K562 (cell line): ENCODE data around the gene SEZ6. TPM values are rescaled to one million over a fixed set of nuclear protein-coding genes. Genes with fewer than 3 reads are reported as not detected.

ENCODE experiments used
- ATAC-seq: fragments of 200-7000 bp; cut with Tn5 transposase; 3 replicates; pipeline ENCODE4 v1.9.1; 2020; ENCODE audit warnings: moderate library complexity
- BruUV-seq: library from RNA; stranded (reverse); fragments of 400-500 nt; replicated peaks from 2 replicates; lab custom pipeline; 2021; lab: Mats Ljungman, UMichigan
- CTCF ChIA-PET: fragments of 300-600 bp; formaldehyde crosslinking; extraction: SDS; loops from one replicate; lab custom pipeline; 2021; ENCODE audit warnings: low intra/inter-chr PET ratio; lab: Yijun Ruan, JAX
- POLR2A ChIA-PET: fragments of 300-600, 350-650 bp; sonication (Branson Sonifier 250); formaldehyde crosslinking; extraction: SDS; loops from one replicate; lab custom pipeline; 2021; ENCODE audit warnings: antibody characterized with exemption, inconsistent platforms; lab: Yijun Ruan, JAX
- DNase-seq, 4 experiments: peaks; one replicate each; pipeline versions ENCODE4 v3.0.0 to v3.0.0-alpha.2; 2011 to 2018; ENCODE audit warnings: low spot score in 3 of 4, mixed read lengths in 3 of 4; ENCODE audit errors: extremely low read depth in 1 of 4
- FAIRE-seq: peaks from 2 replicates; lab custom pipeline; 2011; peaks lifted over from hg19 to GRCh38; lab: Jason Lieb, UNC
- H2AFZ ChIP-seq: 2 replicates; pipeline ENCODE4 v1.6.0; 2011; ENCODE audit warnings: low read depth, low read length, control low read depth, inconsistent platforms
- H3K27ac ChIP-seq: fragments of 200-600 bp; 3 replicates; pipeline ENCODE4 v1.8.0; 2011; ENCODE audit warnings: low read depth, mild to moderate bottlenecking, control low read depth, inconsistent platforms, low read length, moderate library complexity, mixed read lengths; ENCODE audit errors: extremely low read depth
- H3K27me3 ChIP-seq, 2 experiments: fragments of 300-600 bp in 1 of 2; 2 replicates in 1 of 2; 3 replicates in 1 of 2; pipeline versions ENCODE4 v1.6.0 to v1.8.0; 2011; ENCODE audit warnings: inconsistent platforms in 2 of 2, low read length in 2 of 2, mild to moderate bottlenecking in 1 of 2, mixed read lengths in 1 of 2, moderate library complexity in 1 of 2; ENCODE audit not compliant: control insufficient read depth in 2 of 2, insufficient read depth in 2 of 2
- H3K36me3 ChIP-seq: fragments of 300-600 bp; 3 replicates; pipeline ENCODE4 v1.8.0; 2011; ENCODE audit warnings: mild to moderate bottlenecking, low read length, inconsistent platforms; ENCODE audit not compliant: control insufficient read depth, insufficient read depth
- H3K4me1 ChIP-seq, 2 experiments: fragments of 200-600 bp in 1 of 2; replicated peaks in 1 of 2; 2 replicates in 1 of 2; 3 replicates in 1 of 2; pipeline versions ENCODE4 v1.5.1 to v1.8.0; 2011; ENCODE audit warnings: inconsistent platforms in 2 of 2, low read length in 2 of 2, mild to moderate bottlenecking in 1 of 2, mixed read lengths in 1 of 2, moderate library complexity in 1 of 2; ENCODE audit not compliant: control insufficient read depth in 2 of 2, insufficient read depth in 2 of 2
- H3K4me2 ChIP-seq: 2 replicates; pipeline ENCODE4 v1.6.1; 2011; ENCODE audit warnings: low read length, control low read depth, inconsistent platforms, mixed read lengths; ENCODE audit not compliant: insufficient read depth
- H3K4me3 ChIP-seq: fragments of 200-600 bp; sonication (generic), shearing (Covaris generic); 2 replicates; pipeline ENCODE4 v1.5.1; 2016; ENCODE audit warnings: control low read depth, inconsistent platforms
- H3K79me2 ChIP-seq: fragments of 200-600 bp; 3 replicates; pipeline ENCODE4 v1.8.0; 2011; ENCODE audit warnings: low read length, inconsistent platforms; ENCODE audit not compliant: control insufficient read depth, insufficient read depth
- H3K9ac ChIP-seq, 2 experiments: 2 replicates each; pipeline versions ENCODE4 v1.6.0 to v1.6.1; 2011; ENCODE audit warnings: low read depth in 2 of 2, low read length in 2 of 2, control low read depth in 1 of 2, inconsistent platforms in 1 of 2, mild to moderate bottlenecking in 1 of 2, mixed read lengths in 1 of 2; ENCODE audit not compliant: insufficient read depth in 1 of 2
- H3K9me1 ChIP-seq: one replicate; pipeline ENCODE4 v1.6.0; 2011; ENCODE audit warnings: inconsistent platforms, mild to moderate bottlenecking, low read length, moderate library complexity; ENCODE audit not compliant: control insufficient read depth, insufficient read depth
- H3K9me3 ChIP-seq: replicated peaks from 2 replicates; pipeline ENCODE4 v1.5.1; 2011; ENCODE audit warnings: low read depth, low read length, inconsistent platforms; ENCODE audit not compliant: control insufficient read depth, insufficient read depth
- H4K20me1 ChIP-seq: replicated peaks from 2 replicates; pipeline ENCODE4 v1.6.1; 2011; ENCODE audit warnings: low read length, inconsistent platforms, mixed read lengths; ENCODE audit not compliant: control insufficient read depth, insufficient read depth
- ELF1 ChIP-seq: fragments of 200-800 bp; sonication (Bioruptor generic); IDR thresholded peaks from 2 replicates; pipeline ENCODE4 v1.6.1; 2016; ENCODE audit warnings: missing genetic modification characterization, missing compliant biosample characterization
- EP300 ChIP-seq: IDR thresholded peaks from 2 replicates; pipeline ENCODE4 v1.6.1; 2012; ENCODE audit warnings: low read length, improper control_type of control experiment
- GABPB2 ChIP-seq: fragments of 250-450 bp; sonication (Bioruptor Pico); conservative IDR thresholded peaks from 2 replicates; pipeline ENCODE4 v1.5.1; 2021; ENCODE audit warnings: mild to moderate bottlenecking
- GATAD2A ChIP-seq: fragments of 450-650 bp; IDR thresholded peaks from 2 replicates; pipeline ENCODE4 v1.6.1; 2017
- GTF2F1 ChIP-seq: IDR thresholded peaks from 2 replicates; pipeline ENCODE4 v1.6.1; 2011; ENCODE audit warnings: low read depth, low read length, improper control_type of control experiment
- IFI16 ChIP-seq: fragments of 250-450 bp; sonication (Bioruptor Pico); IDR thresholded peaks from 2 replicates; pipeline ENCODE4 v2.1.2; 2022; ENCODE audit warnings: mild to moderate bottlenecking, inconsistent platforms
- NBN ChIP-seq: fragments of 450-650 bp; IDR thresholded peaks from 2 replicates; pipeline ENCODE4 v1.6.1; 2016; ENCODE audit warnings: low read depth, mild to moderate bottlenecking
- PTRF ChIP-seq: fragments of 450-650 bp; IDR thresholded peaks from 2 replicates; pipeline ENCODE4 v1.6.1; 2016; ENCODE audit warnings: mild to moderate bottlenecking, missing genetic modification characterization, missing compliant biosample characterization
- RBFOX2 ChIP-seq: fragments of 200-400 bp; formaldehyde crosslinking; IDR thresholded peaks from 2 replicates; pipeline ENCODE4 v1.6.1; 2017; ENCODE audit warnings: low read depth, mild to moderate bottlenecking, low read length, moderate library complexity
- TCF7L2 ChIP-seq: fragments of 150-350 bp; IDR thresholded peaks from 2 replicates; pipeline ENCODE4 v1.6.1; 2016; ENCODE audit warnings: low read depth, mild to moderate bottlenecking, low read length, moderate library complexity
- ZC3H8 ChIP-seq: fragments of 450-650 bp; IDR thresholded peaks from 2 replicates; pipeline ENCODE4 v1.6.1; 2017
- ZNF263 ChIP-seq: sonication (generic); formaldehyde crosslinking; IDR thresholded peaks from 2 replicates; pipeline ENCODE4 v1.8.0; 2022; ENCODE audit warnings: mild to moderate bottlenecking, missing genetic modification reagents, borderline replicate concordance
- ZNF347 ChIP-seq: fragments of 450-650 bp; formaldehyde crosslinking; IDR thresholded peaks from 2 replicates; pipeline ENCODE4 v1.4.0; 2020; ENCODE audit warnings: low read depth, mild to moderate bottlenecking, moderate library complexity
- ZNF431 ChIP-seq: sonication (generic); formaldehyde crosslinking; IDR thresholded peaks from 2 replicates; pipeline ENCODE4 v1.8.0; 2022; ENCODE audit warnings: mild to moderate bottlenecking, missing genetic modification reagents
- WGBS: fragments of 100-300 bp; shearing (Covaris generic); methylation state at CpG from one replicate; pipeline ENCODE4 v1.1.6; 2016; ENCODE audit warnings: low coverage, mixed read lengths; ENCODE audit not compliant: insufficient coverage; ENCODE audit errors: missing lambda C conversion rate; 5-methylcytosine and 5-hydroxymethylcytosine counted together
- in situ Hi-C: fragments of 300-500 bp; cut with MboI; formaldehyde crosslinking; loops from 4 replicates; pipeline ENCODE4 v1.15.0; 2018; ENCODE audit warnings: inconsistent platforms, mixed read lengths
- intact Hi-C: fragments of 100-400 bp; cut with micrococcal nuclease; formaldehyde crosslinking; loops from 2 replicates; pipeline ENCODE4 v1.14.2; 2022
- polyA plus RNA-seq, 8 experiments: library from polyadenylated mRNA; depleted of rRNA in 4 of 8; stranded (reverse) in 5 of 8; unstranded in 3 of 8; fragments of >200 nt; fragmentation: Nextera tagmentation in 2 of 8; fragmentation: Illumina TruSeq in 1 of 8; extraction: Ambion mirVana in 2 of 8; extraction: Trizol in 1 of 8; gene quantifications; 2 replicates each; pipeline versions ENCODE4 v1.2.1 to v1.2.3, GENCODE V29; 2011 to 2014; ENCODE audit warnings: inconsistent platforms in 1 of 8, missing spikeins in 1 of 8
- total RNA-seq, 7 experiments: library from RNA; depleted of rRNA in 6 of 7; stranded (reverse); fragments of >200 nt in 6 of 7; fragmentation: Illumina TruSeq in 2 of 7; extraction: Trizol in 2 of 7; gene quantifications; 2 replicates each; pipeline versions ENCODE4 v1.2.1 to v1.2.3, GENCODE V29; 2011 to 2021; ENCODE audit warnings: low replicate concordance in 1 of 7
- TF ChIP-seq, protein P1 (sequence below): sonication (generic); formaldehyde crosslinking; IDR thresholded peaks from 2 replicates; pipeline ENCODE4 v1.8.1; 2023; ENCODE audit warnings: mild to moderate bottlenecking, missing genetic modification reagents
- TF ChIP-seq, protein P2 (sequence below): fragments of 200-800 bp; sonication (Bioruptor generic); IDR thresholded peaks from 2 replicates; pipeline ENCODE4 v1.6.1; 2017; ENCODE audit warnings: missing genetic modification characterization, missing compliant biosample characterization

Gene SEZ6
- total and polyA plus RNA-seq, 9 of the 15 experiments (the other 6 are each of a cell fraction or from before 2014, with no cell fraction given) = not detected

DNA sequence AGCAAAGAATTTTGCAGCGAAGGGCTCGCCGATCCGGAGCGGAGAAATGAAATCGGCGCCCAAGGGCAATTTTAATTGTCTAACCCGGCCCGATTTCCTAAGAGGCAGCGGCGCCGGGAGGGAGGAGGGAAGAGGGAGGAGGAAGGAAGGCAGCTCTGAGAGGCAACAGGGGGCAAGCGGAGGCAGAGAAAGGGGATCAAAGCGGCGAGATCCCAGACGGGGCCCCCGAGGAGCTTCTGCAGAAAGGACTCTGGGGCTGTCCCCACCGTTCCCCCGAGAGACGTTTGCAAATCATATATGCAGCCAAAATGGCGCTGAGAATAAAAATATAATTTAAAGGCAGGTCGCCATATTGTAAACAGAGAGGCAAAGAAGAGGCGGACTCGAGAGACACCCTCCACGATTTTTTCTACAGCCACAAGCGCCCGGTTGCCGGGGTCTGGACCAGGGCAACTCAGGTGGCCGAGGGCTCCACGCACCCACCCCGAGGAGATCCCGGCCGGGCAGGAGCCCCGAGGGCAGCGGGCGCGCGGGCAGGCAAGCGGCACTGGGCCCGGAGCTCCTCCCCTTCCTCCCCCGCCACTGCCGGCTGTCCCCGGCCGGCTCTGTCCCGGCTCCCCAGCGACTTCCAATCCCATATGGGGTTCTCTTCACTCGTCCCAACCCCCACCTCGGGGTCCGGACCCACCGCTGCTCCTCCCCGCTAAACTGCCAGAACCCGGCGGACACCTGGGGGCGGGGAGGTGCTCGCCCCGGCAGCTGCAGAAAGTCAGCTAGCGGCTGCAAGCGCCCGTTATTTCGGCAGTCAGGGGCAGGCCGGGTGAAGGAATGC lies 56.4 kb downstream of the SEZ6 start (continued):
- TF ChIP-seq ELF1 (tag) = 0 out of 2 replicates have a peak, but pooled peaks have one; percentile 27

DNA sequence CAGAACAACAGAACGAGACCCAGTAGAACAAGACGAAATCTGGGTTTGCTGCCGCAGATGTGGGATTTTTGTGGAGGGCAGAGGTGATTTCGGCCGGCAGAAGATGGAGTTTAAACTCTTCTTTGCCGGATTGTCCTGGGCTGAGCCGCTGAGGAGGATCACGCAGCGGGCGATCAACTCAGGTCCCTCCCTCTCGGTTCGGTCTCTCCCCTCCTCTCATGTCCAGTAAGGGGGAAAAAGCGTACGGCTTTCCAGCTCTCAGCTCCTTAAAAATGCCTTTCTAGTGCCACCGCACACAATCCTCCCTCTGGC lies 57.0 kb downstream of the SEZ6 start:
- no peak for FAIRE-seq
- ATAC-seq = no peak
- peak overlapping the region; percentile 61 for H3K4me3 ChIP-seq
- 3% methylated on average over 7 of the region's 15 CpGs for WGBS
- TF ChIP-seq, protein P1, sequence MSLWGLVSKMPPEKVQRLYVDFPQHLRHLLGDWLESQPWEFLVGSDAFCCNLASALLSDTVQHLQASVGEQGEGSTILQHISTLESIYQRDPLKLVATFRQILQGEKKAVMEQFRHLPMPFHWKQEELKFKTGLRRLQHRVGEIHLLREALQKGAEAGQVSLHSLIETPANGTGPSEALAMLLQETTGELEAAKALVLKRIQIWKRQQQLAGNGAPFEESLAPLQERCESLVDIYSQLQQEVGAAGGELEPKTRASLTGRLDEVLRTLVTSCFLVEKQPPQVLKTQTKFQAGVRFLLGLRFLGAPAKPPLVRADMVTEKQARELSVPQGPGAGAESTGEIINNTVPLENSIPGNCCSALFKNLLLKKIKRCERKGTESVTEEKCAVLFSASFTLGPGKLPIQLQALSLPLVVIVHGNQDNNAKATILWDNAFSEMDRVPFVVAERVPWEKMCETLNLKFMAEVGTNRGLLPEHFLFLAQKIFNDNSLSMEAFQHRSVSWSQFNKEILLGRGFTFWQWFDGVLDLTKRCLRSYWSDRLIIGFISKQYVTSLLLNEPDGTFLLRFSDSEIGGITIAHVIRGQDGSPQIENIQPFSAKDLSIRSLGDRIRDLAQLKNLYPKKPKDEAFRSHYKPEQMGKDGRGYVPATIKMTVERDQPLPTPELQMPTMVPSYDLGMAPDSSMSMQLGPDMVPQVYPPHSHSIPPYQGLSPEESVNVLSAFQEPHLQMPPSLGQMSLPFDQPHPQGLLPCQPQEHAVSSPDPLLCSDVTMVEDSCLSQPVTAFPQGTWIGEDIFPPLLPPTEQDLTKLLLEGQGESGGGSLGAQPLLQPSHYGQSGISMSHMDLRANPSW (CRISPR knock-in tag) = no peak
- TF ChIP-seq ZNF347 (CRISPR knock-in tag) (no peak), RBFOX2 (no peak), IFI16 (CRISPR knock-in tag) (no peak), PTRF (tag) (no peak), TCF7L2 (no peak), GATAD2A (no peak), ZNF431 (CRISPR knock-in tag) (no peak), GTF2F1 (no peak), NBN (no peak), ZNF263 (no peak), EP300 (no peak), GABPB2 (CRISPR knock-in tag) (no peak), ZC3H8 (no peak)
- TF ChIP-seq, protein P2, sequence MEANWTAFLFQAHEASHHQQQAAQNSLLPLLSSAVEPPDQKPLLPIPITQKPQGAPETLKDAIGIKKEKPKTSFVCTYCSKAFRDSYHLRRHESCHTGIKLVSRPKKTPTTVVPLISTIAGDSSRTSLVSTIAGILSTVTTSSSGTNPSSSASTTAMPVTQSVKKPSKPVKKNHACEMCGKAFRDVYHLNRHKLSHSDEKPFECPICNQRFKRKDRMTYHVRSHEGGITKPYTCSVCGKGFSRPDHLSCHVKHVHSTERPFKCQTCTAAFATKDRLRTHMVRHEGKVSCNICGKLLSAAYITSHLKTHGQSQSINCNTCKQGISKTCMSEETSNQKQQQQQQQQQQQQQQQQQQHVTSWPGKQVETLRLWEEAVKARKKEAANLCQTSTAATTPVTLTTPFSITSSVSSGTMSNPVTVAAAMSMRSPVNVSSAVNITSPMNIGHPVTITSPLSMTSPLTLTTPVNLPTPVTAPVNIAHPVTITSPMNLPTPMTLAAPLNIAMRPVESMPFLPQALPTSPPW (CRISPR knock-in tag) = no peak
- H3K4me2 ChIP-seq = peak overlapping the region; percentile 92
- peaks cover 6% of the 10 kb centered on the region for H4K20me1 ChIP-seq
- H3K79me2 ChIP-seq = peaks cover 74% of the 10 kb centered on the region
- H3K9me1 ChIP-seq = no peaks in the 10 kb centered on the region
- ChIA-PET CTCF (no interaction called here), POLR2A (interaction anchor here (1.0 to 2.5 kb wide), 6 partner anchors 10 to 287 kb away, joined by 3 to 24 read pairs (median 3); partner anchors contain the start of genes SDF2 and SUPT6H)
- peak overlapping the region; percentile 72 for H3K27ac ChIP-seq
- TSS peak; percentile 28 for BruUV-seq
- DNase-seq = no peak
- H3K4me1 ChIP-seq = peaks cover 18 to 21% of the 10 kb centered on the region in 2 experiments
- intact Hi-C loops (no loop called here), in situ Hi-C loops (no loop called here)
- peak overlapping the region; percentile 63; the same call in 1 of the 2 replicates for H2AFZ ChIP-seq
- H3K27me3 ChIP-seq = no peaks in the 10 kb centered on the region
- peaks cover 43% of the 10 kb centered on the region for H3K36me3 ChIP-seq
- peak overlapping the region; percentile 80 to 95 for H3K9ac ChIP-seq
- no peaks in the 10 kb centered on the region for H3K9me3 ChIP-seq
